ENCODE measurements around the gene CNGA3. TPM values are rescaled to one million over a fixed set of nuclear protein-coding genes. Genes with fewer than 3 reads are reported as not detected.

The CNGA3 gene
- total RNA-seq, 6 experiments from 2014 or later = not detected

DNA sequence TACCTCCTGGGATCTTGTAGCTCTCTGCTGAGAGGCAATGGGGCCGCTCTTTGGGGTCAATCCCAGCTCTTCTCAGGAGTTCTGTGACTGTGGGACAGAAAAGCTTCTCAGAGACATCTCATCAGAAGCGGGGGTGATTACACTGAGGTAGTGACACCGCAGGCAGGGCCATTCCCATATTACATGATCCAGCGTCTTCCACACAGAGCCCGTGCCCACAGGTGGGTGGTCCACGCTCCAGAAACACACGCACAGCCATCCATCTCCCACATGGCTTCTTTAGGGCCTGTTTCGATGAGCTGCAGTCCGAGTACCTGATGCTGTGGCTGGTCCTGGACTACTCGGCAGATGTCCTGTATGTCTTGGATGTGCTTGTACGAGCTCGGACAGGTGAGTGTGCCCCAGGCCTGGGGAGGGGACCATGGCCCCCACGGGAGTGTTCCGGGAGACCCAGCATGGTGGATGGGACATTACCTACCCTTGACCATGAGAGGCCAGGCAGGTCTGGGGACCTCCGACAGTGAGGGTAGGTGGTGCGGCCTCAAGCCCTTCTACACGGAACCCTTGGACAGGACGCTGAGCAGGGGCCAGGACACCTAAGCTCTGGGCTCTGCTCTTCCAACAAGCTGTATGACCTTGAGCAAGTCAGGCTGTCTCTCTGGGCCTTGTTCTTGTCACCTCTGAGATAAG, 45.5 kb downstream of the CNGA3 start:
- no peaks in the 10 kb centered on the region for H3K4me1 ChIP-seq
- H3K4me3 ChIP-seq = no peak overlapping the region
- WGBS (ENCODE audit: insufficient coverage, low coverage, low lambda C conversion rate, missing lambda C conversion rate) = no CpG with 5 or more reads among the region's 18 CpGs
- H3K9me3 ChIP-seq = no peaks in the 10 kb centered on the region
- TF ChIP-seq, protein P1, sequence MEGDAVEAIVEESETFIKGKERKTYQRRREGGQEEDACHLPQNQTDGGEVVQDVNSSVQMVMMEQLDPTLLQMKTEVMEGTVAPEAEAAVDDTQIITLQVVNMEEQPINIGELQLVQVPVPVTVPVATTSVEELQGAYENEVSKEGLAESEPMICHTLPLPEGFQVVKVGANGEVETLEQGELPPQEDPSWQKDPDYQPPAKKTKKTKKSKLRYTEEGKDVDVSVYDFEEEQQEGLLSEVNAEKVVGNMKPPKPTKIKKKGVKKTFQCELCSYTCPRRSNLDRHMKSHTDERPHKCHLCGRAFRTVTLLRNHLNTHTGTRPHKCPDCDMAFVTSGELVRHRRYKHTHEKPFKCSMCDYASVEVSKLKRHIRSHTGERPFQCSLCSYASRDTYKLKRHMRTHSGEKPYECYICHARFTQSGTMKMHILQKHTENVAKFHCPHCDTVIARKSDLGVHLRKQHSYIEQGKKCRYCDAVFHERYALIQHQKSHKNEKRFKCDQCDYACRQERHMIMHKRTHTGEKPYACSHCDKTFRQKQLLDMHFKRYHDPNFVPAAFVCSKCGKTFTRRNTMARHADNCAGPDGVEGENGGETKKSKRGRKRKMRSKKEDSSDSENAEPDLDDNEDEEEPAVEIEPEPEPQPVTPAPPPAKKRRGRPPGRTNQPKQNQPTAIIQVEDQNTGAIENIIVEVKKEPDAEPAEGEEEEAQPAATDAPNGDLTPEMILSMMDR (IDR thresholded peaks at IDR 0.05) = no peak
- TF ChIP-seq POLR2A (IDR thresholded peaks at IDR 0.05) = no peak
- intact Hi-C loops (cut with DNase I) = no loop called here
- no peaks in the 10 kb centered on the region for H3K36me3 ChIP-seq
- H3K27ac ChIP-seq = no peak overlapping the region
- ATAC-seq (no peak), DNase-seq (no peak)
- H3K27me3 ChIP-seq = no peaks in the 10 kb centered on the region

DNA sequence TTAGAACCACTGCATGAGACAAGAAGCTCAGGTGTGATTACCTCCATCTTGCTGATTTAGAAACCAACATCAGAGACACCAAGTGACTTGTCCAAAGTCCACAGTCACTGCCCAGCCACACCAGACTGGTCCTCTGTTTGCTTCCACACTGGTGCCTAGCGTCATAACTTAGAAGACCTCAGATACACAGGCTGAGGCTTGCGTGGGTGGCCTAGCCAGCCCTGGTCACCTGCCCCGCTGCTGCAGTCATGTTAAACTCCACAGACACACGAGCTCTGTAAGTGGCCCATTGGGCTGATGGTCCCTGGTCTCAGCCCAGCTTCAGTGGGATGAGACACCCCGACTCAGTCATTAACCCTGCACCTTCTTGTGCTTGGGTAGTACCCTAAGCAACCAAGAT, 47.1 kb downstream of the CNGA3 start:
- ATAC-seq (no peak), DNase-seq (no peak)
- intact Hi-C loops (cut with DNase I) = no loop called here
- TF ChIP-seq, protein P1 (IDR thresholded peaks at IDR 0.05) = no peak
- TF ChIP-seq POLR2A (IDR thresholded peaks at IDR 0.05) = no peak
- no CpG with 5 or more reads among the region's 5 CpGs for WGBS (ENCODE audit: insufficient coverage, low coverage, low lambda C conversion rate, missing lambda C conversion rate)
- H3K4me3 ChIP-seq = no peak overlapping the region
- no peaks in the 10 kb centered on the region for H3K36me3 ChIP-seq
- H3K27ac ChIP-seq = no peak overlapping the region
- no peaks in the 10 kb centered on the region for H3K4me1 ChIP-seq
- H3K27me3 ChIP-seq = no peaks in the 10 kb centered on the region
- H3K9me3 ChIP-seq = no peaks in the 10 kb centered on the region

DNA sequence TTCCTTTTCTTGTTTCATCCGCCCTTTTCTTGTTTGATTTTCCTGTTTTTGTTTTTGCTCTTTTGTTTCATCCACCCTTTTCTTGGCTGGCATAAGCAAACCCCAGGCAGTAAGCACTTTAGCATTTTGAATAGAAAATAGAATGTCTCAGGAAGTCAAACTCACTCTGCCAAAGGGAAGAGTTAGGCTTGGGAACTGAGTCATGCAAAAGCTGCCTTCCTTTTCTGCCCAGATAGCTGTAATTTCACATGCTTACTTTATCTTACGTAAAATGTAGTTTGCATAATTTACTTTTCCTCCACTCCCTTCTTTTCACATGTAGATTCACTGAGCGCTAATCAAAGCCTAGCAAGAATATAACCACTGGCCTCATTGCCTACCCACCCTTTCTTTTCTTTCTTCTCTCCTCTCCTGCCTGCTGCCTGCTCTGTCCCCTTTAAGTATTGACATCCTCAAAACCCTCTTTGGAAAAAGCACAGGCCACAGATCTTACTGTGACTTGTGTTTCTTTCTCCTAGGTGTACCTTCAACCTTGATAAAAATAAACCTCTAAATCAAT, 48.4 kb downstream of the CNGA3 start:
- H3K27ac ChIP-seq = no peak overlapping the region
- TF ChIP-seq POLR2A (IDR thresholded peaks at IDR 0.05) = no peak
- TF ChIP-seq, protein P1 (IDR thresholded peaks at IDR 0.05) = no peak
- no peak overlapping the region for H3K4me3 ChIP-seq
- peaks cover 0 to 7% of the 10 kb centered on the region in 2 donors for H3K27me3 ChIP-seq
- 62% methylated on average over 3 of the region's 3 CpGs for WGBS (ENCODE audit: insufficient coverage, low coverage, low lambda C conversion rate, missing lambda C conversion rate)
- DNase-seq (no peak), ATAC-seq (no peak)
- no peaks in the 10 kb centered on the region for H3K4me1 ChIP-seq
- H3K9me3 ChIP-seq = no peaks in the 10 kb centered on the region
- H3K36me3 ChIP-seq = no peaks in the 10 kb centered on the region
- intact Hi-C loops (cut with DNase I) = no loop called here

DNA sequence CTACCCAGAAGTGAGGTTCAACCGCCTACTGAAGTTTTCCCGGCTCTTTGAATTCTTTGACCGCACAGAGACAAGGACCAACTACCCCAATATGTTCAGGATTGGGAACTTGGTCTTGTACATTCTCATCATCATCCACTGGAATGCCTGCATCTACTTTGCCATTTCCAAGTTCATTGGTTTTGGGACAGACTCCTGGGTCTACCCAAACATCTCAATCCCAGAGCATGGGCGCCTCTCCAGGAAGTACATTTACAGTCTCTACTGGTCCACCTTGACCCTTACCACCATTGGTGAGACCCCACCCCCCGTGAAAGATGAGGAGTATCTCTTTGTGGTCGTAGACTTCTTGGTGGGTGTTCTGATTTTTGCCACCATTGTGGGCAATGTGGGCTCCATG, 49.7 kb downstream of the CNGA3 start:
- Histone ChIP-seq H3K4me3 (no peak overlapping the region), H3K36me3 (no peaks in the 10 kb centered on the region), H3K27me3 (peaks cover 0 to 7% of the 10 kb centered on the region in 2 donors), H3K9me3 (no peaks in the 10 kb centered on the region), H3K27ac (no peak overlapping the region), H3K4me1 (no peaks in the 10 kb centered on the region)
- ATAC-seq = no peak
- WGBS (ENCODE audit: insufficient coverage, low coverage, low lambda C conversion rate, missing lambda C conversion rate) = 61% methylated on average over 5 of the region's 6 CpGs
- intact Hi-C loops (cut with DNase I) = no loop called here
- no peak for TF ChIP-seq POLR2A (IDR thresholded peaks at IDR 0.05)
- TF ChIP-seq, protein P1 (IDR thresholded peaks at IDR 0.05) = no peak
- no peak for DNase-seq
